GM18517 (cell line): ENCODE measurements around the gene ZP1.

Experiments
- ATAC-seq: cut with Tn5 transposase; IDR thresholded peaks from one replicate; pipeline ENCODE4 v1.9.1; 2021; ENCODE audit warnings: mild to moderate bottlenecking, moderate library complexity; ENCODE audit not compliant: unreplicated experiment

The ZP1 gene

GRCh38 chr11:60842668-60843600 is 24.4 kb upstream of the ZP1 start:
- no peak for ATAC-seq

DNA sequence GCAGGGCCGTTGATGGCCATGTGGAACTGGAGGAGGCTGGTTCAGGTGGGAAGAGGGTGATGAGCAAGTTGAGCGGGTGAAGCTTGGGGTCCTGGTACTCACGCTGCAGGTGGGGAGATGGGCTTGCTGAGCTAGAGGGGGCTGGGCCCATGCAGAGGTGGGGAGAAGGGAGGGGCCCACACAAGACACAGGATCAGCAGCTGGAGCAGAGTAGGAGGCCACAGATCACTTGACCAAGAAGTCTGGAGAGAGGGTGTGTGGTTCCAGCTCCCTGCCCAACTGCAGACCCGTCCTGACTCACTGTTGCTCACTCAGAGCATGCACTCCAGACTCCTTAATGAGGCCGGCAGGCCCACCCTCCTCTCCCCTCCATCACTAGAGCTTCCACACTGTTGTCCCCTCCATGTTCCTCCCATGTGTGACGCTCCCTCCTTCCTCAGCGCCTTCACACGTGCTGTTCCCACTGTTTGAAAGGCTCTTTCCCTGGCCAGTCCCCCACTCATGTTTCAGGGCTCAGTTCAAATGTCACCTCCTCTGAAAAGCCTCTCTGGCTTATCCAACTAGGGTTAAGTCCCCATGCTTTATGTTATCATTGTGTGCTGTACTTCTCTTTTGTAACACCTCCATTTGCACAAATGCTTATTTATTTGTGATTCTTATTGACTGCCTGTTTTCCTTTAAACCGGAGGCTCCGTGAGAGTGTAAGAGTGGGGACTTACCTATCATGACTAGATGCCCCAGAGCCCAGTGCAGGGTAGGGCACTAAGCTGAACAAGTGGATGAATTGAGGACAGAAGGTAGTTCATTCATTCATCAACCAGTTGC is 23.1 kb upstream of the ZP1 start:
- ATAC-seq = no peak

DNA sequence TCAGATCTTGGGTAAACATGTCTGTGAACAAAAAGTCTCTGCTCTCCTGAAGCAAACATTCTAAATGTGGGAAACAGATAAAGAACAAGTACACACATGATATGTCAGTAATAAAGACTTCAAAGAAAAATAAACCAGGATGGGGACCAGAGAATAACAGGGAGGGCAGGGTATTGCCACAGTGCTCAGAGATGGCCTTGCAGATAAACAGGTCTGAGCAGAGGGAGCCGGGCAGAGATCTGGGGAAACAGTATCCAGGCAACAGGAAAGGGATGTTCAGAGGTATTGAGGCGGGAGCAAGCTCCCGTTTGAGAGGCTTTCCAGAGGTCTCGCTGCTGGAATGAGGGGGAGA is 22.5 kb upstream of the ZP1 start:
- ATAC-seq = no peak

- no peak for ATAC-seq
Measured at GRCh38 chr11:60845338-60845737, 22.0 kb upstream of the ZP1 start.

DNA sequence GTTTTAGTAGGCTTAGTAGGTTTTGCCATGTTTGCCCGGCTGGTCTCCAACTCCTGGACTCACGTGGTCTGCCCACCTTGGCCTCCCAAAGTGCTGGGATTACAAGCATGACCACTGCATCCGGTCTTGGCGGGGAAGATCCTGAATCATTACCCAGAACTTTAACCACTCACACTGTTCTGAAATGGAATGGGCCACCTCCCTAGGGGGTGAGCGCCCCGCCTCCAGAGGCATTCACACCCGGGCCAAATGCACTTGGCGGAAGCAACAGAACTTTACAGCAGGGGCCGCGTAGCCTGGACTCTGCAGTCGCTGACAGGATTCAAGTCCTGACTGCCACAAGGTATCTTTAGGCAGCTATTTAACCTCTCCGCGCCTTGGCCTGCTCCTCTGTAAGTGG is 20.1 kb upstream of the ZP1 start:
- ATAC-seq = no peak

- no peak for ATAC-seq
Measured at GRCh38 chr11:60847896-60848295, 19.4 kb upstream of the ZP1 start.

- ATAC-seq = no peak
Measured at GRCh38 chr11:60848714-60849151, 18.6 kb upstream of the ZP1 start.

DNA sequence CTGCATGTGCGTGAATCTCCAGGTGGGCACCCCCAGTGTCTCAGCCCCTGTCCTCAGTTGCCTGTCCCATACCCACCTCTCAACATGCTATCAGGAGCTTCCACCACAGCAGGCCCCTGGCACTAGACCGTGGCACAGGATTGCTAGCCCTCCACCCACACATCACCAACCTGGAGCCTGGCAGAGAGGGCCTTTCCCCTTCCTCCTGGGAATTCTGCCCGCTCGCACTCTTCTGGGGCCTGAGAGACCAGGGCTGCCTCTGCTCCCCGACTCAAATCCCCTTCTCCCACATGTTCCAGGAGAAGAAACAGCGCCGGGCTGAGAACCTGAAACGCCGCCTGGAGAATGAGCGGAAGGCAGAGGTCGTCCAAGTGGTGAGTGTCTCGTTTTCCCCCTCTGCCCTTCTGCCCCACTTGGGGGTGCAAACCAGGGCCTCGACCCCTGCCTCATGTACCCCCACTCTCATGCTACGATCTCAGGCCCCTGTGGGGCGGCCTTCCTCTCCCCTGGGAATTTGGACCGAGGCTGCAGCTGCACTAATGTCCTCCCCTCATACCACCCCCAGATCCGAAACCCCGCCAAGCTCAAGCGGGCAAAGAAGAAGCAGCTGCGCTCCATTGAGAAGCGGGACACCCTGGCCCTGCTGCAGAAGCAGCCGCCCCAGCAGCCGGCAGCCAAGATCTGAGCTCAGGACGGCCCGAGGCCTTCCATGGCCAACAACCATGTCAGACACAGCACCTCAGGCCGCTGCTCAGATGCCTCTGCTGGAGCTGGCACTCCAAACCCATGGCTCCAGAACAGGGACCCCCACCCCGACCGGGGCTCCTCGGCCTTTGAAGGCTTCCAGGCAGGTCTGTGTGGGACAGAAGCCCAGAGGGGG is 17.5 kb upstream of the ZP1 start:
- no peak for ATAC-seq

DNA sequence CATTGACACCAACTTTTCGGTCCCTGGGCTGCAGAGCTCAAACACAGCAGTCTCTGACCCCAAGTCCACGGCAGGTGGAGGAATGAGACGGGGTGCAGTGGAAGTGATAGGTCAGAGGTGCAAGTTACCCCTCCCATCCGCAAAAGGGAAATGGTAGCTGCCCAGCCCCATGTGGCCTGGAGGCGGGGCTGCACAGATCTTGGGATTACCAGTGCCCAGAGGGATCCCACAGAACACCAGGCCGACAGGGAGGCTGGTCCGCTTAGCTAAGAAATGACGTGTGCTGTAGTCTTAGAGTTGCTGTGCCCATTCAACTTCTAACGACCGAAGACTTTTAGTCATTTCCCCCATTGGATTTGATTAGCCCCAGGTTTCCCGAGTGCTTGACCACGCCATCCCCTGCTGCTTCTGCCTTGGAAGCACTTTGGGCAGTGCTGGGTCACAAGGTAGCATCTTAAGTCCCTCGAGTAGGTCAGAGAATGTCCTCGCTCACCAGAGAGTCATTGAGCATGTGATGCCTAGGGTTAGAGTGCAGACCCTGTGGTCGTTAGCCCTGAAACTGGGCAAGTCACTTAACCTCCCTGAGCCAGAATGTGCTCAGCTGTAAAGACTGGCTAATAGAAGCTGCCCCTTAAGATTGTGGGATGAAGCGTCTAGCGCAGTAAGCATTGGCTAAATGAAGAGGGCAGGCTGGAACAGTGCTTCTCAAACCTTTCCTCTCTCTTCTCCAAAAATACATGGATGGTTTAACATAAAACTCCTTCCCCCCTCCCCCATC is 15.8 kb upstream of the ZP1 start:
- ATAC-seq = no peak

- ATAC-seq = no peak
Measured at GRCh38 chr11:60852117-60852981, 15.0 kb upstream of the ZP1 start.

GRCh38 chr11:60852982-60853950 is 14.1 kb upstream of the ZP1 start:
- ATAC-seq = no peak

DNA sequence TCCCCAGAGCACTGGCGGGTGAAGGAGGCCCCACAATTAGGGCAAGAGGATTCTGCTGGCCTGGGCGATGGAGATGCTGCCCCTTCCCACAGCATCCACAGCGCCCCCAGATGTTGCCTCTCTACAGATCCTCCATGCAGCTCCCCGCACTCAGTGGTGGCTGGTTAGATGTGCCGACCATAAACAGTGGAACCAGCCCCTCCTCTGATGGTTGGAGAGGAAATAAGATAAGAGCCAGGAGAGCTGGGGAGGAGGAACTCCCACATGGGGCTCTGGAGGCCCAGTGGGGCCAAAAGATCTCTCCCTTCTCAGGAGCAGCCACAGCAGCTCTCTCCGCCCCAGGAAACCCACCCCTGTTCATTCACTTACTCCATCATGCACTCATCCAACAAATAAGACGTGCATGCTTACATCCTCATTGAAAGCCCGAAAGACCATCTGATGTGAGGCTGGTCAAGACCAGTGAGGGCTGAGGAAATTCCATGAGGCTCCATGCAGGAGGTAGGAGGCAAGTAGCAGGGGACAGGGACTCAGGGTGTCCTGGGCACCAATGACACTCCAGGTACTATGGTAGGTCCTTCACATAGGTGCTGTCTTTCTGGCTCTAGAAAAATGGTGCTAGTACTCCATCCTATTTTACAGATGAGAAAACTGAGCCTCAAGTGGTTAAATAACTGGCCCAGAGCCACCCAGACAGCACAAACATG is 13.0 kb upstream of the ZP1 start:
- no peak for ATAC-seq

DNA sequence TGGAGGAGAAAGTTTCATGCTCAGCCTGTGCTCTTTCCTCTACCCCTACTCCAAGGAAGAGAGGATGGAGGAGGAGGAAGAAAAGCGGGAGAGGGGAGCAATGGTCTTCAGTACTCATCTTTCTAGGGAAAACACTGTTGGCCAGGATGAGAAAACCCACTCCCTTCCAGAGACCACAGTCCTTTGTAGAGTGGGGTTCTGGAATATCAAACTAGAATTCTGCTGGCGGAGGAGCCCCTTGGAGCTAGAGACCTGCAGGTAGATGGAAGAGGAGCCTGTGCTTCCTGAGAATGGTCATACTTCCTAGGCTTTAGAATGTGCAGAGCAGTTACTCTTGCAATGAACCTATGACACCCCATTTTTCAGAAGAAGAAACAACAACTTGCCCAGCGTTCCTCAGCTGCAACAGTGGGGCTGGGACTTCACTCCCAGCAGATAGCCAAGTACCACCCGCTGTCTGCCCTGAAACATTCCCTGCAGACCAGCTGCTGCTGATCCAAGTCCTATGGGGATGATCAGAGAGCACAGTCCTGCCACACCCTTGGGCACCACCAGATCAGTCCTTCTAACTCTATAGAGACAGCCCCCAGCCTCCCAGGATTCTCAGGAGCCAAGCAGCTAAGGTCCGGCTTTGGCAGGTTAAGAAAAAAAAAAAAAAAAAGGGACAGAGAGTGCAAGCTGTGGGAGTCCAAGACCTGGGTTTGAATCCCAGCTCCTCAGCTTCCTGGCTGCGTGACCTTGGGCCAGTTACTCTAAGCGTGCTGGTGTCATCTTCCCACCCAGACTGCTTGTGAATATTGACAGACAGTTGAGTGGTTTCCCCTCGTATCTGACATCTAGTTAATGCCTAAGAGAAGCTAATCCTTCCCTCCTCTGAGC is 12.3 kb upstream of the ZP1 start:
- ATAC-seq = no peak

DNA sequence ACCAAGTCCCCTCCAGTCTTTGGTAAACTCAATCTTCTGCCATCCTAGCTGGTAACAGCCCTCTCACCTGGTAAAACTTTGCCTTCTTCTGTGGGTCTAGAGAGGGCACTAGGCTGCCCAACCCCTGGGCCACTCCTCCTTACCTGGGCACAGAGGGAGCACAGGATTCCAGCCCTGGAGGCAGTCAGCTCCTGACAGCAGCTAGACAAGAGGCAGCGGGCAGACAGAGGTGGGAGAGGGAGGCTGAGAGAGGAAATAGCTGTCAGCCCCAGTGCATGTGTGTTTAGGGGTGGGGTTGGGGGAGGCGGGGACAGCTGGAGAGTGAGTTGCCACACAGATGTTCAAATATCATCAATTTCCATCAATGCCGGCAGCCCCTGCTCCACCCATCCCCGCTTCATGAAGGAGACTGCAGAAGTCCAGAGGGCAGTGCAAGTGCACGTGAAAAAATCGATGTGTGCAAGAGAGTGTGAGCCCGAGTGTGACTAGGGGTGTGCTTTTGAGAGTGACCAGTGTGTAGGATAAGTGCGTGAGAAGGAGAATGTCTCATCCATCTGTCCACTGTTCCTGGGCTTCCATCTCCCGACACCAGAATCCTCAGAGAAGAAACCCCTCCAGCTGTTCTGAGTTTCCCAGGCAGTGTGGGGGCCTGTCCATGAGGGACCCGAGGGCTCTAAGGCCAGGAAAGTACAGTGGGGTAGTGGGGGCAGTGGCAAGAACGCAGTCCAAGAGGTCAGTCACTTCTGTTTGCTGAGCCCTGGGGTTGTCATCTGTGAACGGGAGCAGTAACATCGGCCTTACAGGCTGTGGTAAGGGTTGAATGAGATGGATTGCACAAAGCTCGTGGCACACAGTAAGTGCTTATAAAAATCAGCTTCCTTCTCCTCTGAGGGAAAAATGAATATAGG is 11.4 kb upstream of the ZP1 start, which contains the start of gene PTGDR2:
PTGDR2 (minus strand) TSS at position 225 of the 908 bp plus-strand sequence. CDS start 2,228 bp downstream, outside the sequence.
- no peak for ATAC-seq
